DMS 273 treated with DMSO at 0.1 percent for 48 hours (cell line): ENCODE measurements around the gene DSG2.
"Not testable (repeated sequence)": the region's sequence is repeated elsewhere in the genome, so short reads cannot be mapped to it uniquely, and the experiment has no call there.

ENCODE experiments used
- DNase-seq: peaks from one replicate; lab custom pipeline; 2025; lab: John Stamatoyannopoulos, UW

Gene DSG2

GRCh38 chr18:31497836-31498573 lies at the start of gene DSG2:
TSS of gene DSG2 (plus strand) at chr18:31498177. CDS start at chr18:31498252, 75 bp downstream.
- no peak for DNase-seq

- DNase-seq, result no peak
Measured at GRCh38 chr18:31450409-31450808, 47.6 kb upstream of the DSG2 start.

GRCh38 chr18:31451625-31452024 lies 46.4 kb upstream of the DSG2 start:
- DNase-seq, result no peak

- DNase-seq, result no peak
Measured at GRCh38 chr18:31454066-31454708, 43.8 kb upstream of the DSG2 start.

- no peak for DNase-seq
Measured at GRCh38 chr18:31469629-31470028, 28.3 kb upstream of the DSG2 start.

GRCh38 chr18:31478688-31479087 lies 19.3 kb upstream of the DSG2 start:
- no peak for DNase-seq

- no peak for DNase-seq
Measured at GRCh38 chr18:31482051-31482450, 15.9 kb upstream of the DSG2 start.

GRCh38 chr18:31483396-31483795 lies 14.6 kb upstream of the DSG2 start:
- DNase-seq, result no peak

GRCh38 chr18:31484461-31484860 lies 13.5 kb upstream of the DSG2 start:
- no peak for DNase-seq

- no peak for DNase-seq
Measured at GRCh38 chr18:31486165-31486564, 11.8 kb upstream of the DSG2 start.

- no peak for DNase-seq
Measured at GRCh38 chr18:31487246-31488015, 10.5 kb upstream of the DSG2 start.

GRCh38 chr18:31489311-31489710 lies 8.7 kb upstream of the DSG2 start:
- DNase-seq, result no peak

GRCh38 chr18:31490387-31490786 lies 7.6 kb upstream of the DSG2 start:
- DNase-seq, result no peak

GRCh38 chr18:31490833-31491232 lies 7.1 kb upstream of the DSG2 start:
- DNase-seq, result no peak

- DNase-seq, result no peak
Measured at GRCh38 chr18:31491586-31491985, 6.4 kb upstream of the DSG2 start.

- DNase-seq, result no peak
Measured at GRCh38 chr18:31492671-31493070, 5.3 kb upstream of the DSG2 start.

- no peak for DNase-seq
Measured at GRCh38 chr18:31493171-31493570, 4.8 kb upstream of the DSG2 start.

- no peak for DNase-seq
Measured at GRCh38 chr18:31493941-31494340, 4.0 kb upstream of the DSG2 start.

- DNase-seq, result not testable (repeated sequence)
Measured at GRCh38 chr18:31494705-31495244, 3.2 kb upstream of the DSG2 start.

- DNase-seq, result no peak
Measured at GRCh38 chr18:31497404-31497835, 557 bp upstream of the DSG2 start.

- DNase-seq, result no peak
Measured at GRCh38 chr18:31498574-31499524, 872 bp downstream of the DSG2 start.
